Mammary epithelial cell (primary cell): ENCODE results near the gene EDN3.

Source experiments
- EZH2 ChIP-seq: IDR thresholded peaks from 2 replicates; pipeline ENCODE4 v1.6.1; 2012; ENCODE audit warnings: low read length, inconsistent platforms, borderline replicate concordance
- TF ChIP-seq, protein P1 (sequence below), 2 donors: IDR thresholded peaks in 1 of 2; conservative IDR thresholded peaks in 1 of 2; 2 replicates each; pipeline ENCODE4 v1.5.1; 2011 to 2012; ENCODE audit warnings: inconsistent platforms in 2 of 2, low read length in 2 of 2, mild to moderate bottlenecking in 2 of 2, control low read depth in 1 of 2, low read depth in 1 of 2; ENCODE audit not compliant: insufficient read depth in 1 of 2; ENCODE audit errors: extremely low read depth in 1 of 2

DNA sequence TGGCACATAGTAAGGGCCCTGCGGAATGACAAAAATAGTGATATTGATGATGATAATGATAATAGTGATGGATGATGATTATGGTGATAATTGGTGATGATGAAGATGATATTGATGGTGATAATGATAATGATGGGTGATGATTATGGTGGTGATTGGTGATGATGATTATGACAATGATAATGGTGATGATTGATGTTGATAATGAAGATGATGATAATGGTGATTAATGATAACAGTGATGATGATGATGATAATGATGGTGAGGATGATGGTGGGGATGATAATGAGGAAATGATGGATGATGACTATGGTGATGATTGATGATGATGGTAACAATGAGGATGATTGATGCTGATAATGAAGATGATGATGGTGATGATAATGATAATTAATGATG, 48.9 kb downstream of the EDN3 start:
- TF ChIP-seq, protein P1, sequence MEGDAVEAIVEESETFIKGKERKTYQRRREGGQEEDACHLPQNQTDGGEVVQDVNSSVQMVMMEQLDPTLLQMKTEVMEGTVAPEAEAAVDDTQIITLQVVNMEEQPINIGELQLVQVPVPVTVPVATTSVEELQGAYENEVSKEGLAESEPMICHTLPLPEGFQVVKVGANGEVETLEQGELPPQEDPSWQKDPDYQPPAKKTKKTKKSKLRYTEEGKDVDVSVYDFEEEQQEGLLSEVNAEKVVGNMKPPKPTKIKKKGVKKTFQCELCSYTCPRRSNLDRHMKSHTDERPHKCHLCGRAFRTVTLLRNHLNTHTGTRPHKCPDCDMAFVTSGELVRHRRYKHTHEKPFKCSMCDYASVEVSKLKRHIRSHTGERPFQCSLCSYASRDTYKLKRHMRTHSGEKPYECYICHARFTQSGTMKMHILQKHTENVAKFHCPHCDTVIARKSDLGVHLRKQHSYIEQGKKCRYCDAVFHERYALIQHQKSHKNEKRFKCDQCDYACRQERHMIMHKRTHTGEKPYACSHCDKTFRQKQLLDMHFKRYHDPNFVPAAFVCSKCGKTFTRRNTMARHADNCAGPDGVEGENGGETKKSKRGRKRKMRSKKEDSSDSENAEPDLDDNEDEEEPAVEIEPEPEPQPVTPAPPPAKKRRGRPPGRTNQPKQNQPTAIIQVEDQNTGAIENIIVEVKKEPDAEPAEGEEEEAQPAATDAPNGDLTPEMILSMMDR (conservative IDR thresholded peaks at IDR 0.05 in 1 of 2, IDR thresholded peaks at IDR 0.05 in 1 of 2; ENCODE audit: extremely low read depth in 1 of 2, insufficient read depth in 1 of 2, low read depth in 1 of 2, low read length in 2 of 2), result no peak
- TF ChIP-seq EZH2, result no peak
